Parathyroid adenoma (tissue), 2 donors: Measurements from ENCODE around the gene ZEB2.

Experiments used
- H2AFZ ChIP-seq: fragments of 300-600 bp; sonication (generic); one replicate; pipeline ENCODE4 v1.7.0; 2017; ENCODE audit warnings: antibody characterized with exemption, mild to moderate bottlenecking
- H3K27ac ChIP-seq: fragments of 300-600 bp; sonication (generic); one replicate; pipeline ENCODE4 v1.7.0; 2017
- H3K27me3 ChIP-seq: fragments of 300-600 bp; sonication (generic); one replicate; pipeline ENCODE4 v1.7.0; 2017; ENCODE audit warnings: low read length; ENCODE audit not compliant: control insufficient read depth, insufficient read depth
- H3K36me3 ChIP-seq: fragments of 300-600 bp; sonication (generic); one replicate; pipeline ENCODE4 v1.7.0; 2017; ENCODE audit warnings: low read length; ENCODE audit not compliant: control insufficient read depth, insufficient read depth
- H3K4me1 ChIP-seq: fragments of 300-600 bp; sonication (generic); one replicate; pipeline ENCODE4 v1.7.0; 2017; ENCODE audit warnings: control low read depth
- H3K4me2 ChIP-seq: fragments of 300-600 bp; sonication (generic); one replicate; pipeline ENCODE4 v1.7.0; 2017; ENCODE audit warnings: low read length
- H3K4me3 ChIP-seq: fragments of 300-600 bp; sonication (generic); one replicate; pipeline ENCODE4 v1.7.0; 2017; ENCODE audit warnings: low read depth, low read length
- H3K79me2 ChIP-seq: fragments of 300-600 bp; sonication (generic); one replicate; pipeline ENCODE4 v1.7.0; 2017; ENCODE audit warnings: control low read depth
- H3K9ac ChIP-seq: fragments of 300-600 bp; sonication (generic); one replicate; pipeline ENCODE4 v1.7.0; 2017; ENCODE audit warnings: mild to moderate bottlenecking
- H3K9me3 ChIP-seq: fragments of 300-600 bp; sonication (generic); one replicate; pipeline ENCODE4 v1.7.0; 2017; ENCODE audit warnings: low read length; ENCODE audit not compliant: control insufficient read depth
- TF ChIP-seq, protein P1 (sequence below): fragments of 300-600 bp; sonication (generic); IDR thresholded peaks from one replicate; pipeline ENCODE4 v1.7.0; 2017; ENCODE audit warnings: antibody characterized with exemption, mild to moderate bottlenecking
- donor health status: primary hyperparathyroidism.

The ZEB2 gene

DNA sequence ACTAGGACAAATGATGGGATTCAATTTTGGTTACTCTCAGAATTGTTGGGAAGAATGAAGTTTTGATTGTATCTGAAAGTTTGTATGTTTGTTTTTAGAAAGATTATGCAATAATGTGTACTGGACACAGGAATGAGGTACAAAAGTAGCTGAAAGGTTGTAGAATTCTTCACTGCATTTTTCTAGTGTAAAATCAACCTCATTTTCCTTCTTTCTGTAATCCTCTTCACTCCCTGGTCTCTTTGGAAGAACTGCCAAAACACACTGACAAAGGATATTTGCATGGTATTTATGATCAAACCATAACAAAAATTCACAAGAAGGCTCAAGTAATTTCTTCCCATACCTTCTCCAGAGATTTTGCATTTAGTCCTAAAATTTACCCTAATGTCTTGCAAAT is 110.7 kb downstream of the ZEB2 start:
- Histone ChIP-seq H3K4me3 (no peak overlapping the region), H3K27ac (no peak overlapping the region), H3K4me2 (no peak overlapping the region), H3K36me3 (no peaks in the 10 kb centered on the region), H3K9ac (no peak overlapping the region), H3K79me2 (no peaks in the 10 kb centered on the region), H3K9me3 (no peaks in the 10 kb centered on the region), H3K27me3 (no peaks in the 10 kb centered on the region), H2AFZ (no peak overlapping the region), H3K4me1 (no peaks in the 10 kb centered on the region)
- TF ChIP-seq, protein P1, sequence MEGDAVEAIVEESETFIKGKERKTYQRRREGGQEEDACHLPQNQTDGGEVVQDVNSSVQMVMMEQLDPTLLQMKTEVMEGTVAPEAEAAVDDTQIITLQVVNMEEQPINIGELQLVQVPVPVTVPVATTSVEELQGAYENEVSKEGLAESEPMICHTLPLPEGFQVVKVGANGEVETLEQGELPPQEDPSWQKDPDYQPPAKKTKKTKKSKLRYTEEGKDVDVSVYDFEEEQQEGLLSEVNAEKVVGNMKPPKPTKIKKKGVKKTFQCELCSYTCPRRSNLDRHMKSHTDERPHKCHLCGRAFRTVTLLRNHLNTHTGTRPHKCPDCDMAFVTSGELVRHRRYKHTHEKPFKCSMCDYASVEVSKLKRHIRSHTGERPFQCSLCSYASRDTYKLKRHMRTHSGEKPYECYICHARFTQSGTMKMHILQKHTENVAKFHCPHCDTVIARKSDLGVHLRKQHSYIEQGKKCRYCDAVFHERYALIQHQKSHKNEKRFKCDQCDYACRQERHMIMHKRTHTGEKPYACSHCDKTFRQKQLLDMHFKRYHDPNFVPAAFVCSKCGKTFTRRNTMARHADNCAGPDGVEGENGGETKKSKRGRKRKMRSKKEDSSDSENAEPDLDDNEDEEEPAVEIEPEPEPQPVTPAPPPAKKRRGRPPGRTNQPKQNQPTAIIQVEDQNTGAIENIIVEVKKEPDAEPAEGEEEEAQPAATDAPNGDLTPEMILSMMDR: no peak

DNA sequence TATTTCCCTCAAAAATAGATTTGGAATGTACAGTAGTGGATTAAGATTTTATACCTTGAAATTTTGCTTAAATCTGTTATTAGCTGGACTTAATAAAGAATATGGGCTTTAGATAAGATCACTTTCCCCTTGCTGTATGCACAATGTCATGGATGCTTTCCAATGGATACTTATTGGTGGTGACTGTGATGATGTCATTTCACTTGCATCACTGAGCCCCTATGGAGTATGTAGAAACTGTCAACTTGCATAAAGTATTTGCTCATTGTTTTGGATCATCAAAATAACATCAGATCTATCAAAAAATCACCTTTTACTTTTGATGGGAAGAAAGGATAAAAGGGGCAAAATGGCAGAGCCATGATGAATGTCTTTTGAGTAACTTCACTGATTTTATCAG is 112.7 kb downstream of the ZEB2 start:
- H3K79me2 ChIP-seq: no peaks in the 10 kb centered on the region
- no peak overlapping the region for H3K9ac ChIP-seq
- no peaks in the 10 kb centered on the region for H3K4me1 ChIP-seq
- no peaks in the 10 kb centered on the region for H3K36me3 ChIP-seq
- H3K4me3 ChIP-seq: no peak overlapping the region
- H2AFZ ChIP-seq: no peak overlapping the region
- TF ChIP-seq, protein P1: no peak
- H3K27me3 ChIP-seq: no peaks in the 10 kb centered on the region
- no peak overlapping the region for H3K27ac ChIP-seq
- H3K9me3 ChIP-seq: no peaks in the 10 kb centered on the region
- no peak overlapping the region for H3K4me2 ChIP-seq

DNA sequence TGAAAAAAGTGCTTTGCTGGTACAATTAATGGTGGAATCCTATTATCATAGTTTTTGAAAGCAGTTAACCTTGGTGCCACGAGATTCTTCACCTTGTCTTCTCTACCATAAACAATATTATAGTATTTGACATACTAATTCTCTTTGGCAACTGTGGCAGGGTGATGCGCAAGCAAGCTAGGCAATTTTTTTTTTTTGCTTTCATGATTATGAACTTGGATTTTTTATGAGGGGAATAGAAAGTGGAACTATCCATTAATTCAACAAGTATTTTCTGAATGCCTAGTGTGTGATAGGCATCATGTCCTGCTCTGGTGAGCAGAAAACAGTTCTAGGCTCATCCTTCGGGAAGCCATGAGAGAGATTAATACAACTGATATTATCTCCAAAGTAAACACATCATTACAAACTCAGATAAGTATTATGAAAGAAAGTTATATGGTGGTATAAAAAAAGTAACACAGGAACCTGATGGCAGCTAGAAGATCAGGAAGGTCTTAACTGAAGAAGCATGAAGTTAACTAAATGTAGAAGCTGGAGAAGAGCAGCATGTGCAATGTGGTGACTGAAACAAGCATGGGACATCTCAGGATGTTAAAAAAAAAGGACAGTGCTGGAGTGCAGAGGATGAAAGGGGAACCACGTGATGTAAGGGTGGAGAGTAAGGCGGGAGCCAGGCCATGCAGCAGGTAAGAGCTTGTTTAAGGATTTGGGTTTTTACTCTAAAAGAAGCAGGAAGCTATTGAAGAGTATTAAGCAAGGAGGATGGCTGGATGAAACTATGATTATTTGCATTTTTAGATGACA is 113.7 kb downstream of the ZEB2 start:
- H3K9me3 ChIP-seq: no peaks in the 10 kb centered on the region
- H3K9ac ChIP-seq: no peak overlapping the region
- H3K79me2 ChIP-seq: no peaks in the 10 kb centered on the region
- no peak overlapping the region for H2AFZ ChIP-seq
- no peak overlapping the region for H3K4me3 ChIP-seq
- no peaks in the 10 kb centered on the region for H3K36me3 ChIP-seq
- no peak overlapping the region for H3K27ac ChIP-seq
- H3K27me3 ChIP-seq: no peaks in the 10 kb centered on the region
- TF ChIP-seq, protein P1: no peak
- H3K4me2 ChIP-seq: no peak overlapping the region
- H3K4me1 ChIP-seq: no peaks in the 10 kb centered on the region

GRCh38 chr2:144405321-144405720 is 114.6 kb downstream of the ZEB2 start:
- Histone ChIP-seq H3K4me3 (no peak overlapping the region), H3K27me3 (no peaks in the 10 kb centered on the region), H3K9ac (no peak overlapping the region), H3K36me3 (no peaks in the 10 kb centered on the region), H3K4me2 (no peak overlapping the region), H3K9me3 (no peaks in the 10 kb centered on the region), H3K4me1 (no peaks in the 10 kb centered on the region), H3K27ac (no peak overlapping the region), H3K79me2 (no peaks in the 10 kb centered on the region), H2AFZ (no peak overlapping the region)
- TF ChIP-seq, protein P1: no peak
